Measurements from ENCODE around the gene ZNF793.

DNA sequence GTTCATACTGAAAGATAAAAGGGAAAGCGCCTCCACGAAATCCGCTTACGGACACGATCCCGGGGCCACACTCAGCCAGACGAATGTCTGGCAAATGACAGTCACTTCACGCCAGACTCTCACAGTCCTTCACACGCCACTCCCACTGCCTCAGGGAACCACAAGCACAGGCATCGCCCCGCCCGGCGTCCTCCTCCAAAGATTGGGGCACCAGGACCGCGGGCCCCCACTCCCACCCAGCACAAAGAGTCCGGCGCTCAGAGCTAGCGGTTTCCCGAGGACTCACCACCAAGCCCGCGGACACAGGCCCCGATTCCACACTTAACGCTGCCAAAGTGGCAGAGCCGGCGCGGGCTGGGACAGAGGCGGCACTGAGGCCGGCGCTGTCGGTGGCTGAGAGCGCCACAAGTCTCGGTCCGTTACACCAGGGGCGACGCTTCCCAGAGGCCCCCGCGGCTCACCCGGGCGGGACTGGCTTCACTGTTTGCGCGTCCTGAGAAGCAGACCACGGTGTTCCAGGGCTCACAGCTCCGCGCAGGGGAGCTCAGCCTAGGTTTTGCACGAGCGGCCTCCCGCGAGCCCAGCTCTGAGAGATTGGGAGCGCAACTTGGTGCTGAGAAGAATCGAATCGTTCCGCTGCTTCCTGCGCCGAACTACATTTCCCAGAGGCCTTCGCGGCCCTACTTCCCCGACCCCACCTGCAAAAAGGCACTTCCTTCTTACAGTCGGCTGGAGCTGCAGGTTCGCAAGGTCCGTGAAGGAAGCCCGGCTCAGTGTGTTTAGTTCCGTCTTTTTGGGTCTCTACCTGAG lies 39.7 kb upstream of the ZNF793 start, which contains the start of gene ZNF569:
- TF ChIP-seq, protein P1, sequence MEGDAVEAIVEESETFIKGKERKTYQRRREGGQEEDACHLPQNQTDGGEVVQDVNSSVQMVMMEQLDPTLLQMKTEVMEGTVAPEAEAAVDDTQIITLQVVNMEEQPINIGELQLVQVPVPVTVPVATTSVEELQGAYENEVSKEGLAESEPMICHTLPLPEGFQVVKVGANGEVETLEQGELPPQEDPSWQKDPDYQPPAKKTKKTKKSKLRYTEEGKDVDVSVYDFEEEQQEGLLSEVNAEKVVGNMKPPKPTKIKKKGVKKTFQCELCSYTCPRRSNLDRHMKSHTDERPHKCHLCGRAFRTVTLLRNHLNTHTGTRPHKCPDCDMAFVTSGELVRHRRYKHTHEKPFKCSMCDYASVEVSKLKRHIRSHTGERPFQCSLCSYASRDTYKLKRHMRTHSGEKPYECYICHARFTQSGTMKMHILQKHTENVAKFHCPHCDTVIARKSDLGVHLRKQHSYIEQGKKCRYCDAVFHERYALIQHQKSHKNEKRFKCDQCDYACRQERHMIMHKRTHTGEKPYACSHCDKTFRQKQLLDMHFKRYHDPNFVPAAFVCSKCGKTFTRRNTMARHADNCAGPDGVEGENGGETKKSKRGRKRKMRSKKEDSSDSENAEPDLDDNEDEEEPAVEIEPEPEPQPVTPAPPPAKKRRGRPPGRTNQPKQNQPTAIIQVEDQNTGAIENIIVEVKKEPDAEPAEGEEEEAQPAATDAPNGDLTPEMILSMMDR (IDR thresholded peaks at IDR 0.05), result no peak
- TF ChIP-seq POLR2A (IDR thresholded peaks at IDR 0.05), result peak; percentile 59
